GM15510 (cell line): ENCODE measurements around the gene PSTPIP1.

Experiments
- POLR2A ChIP-seq: IDR thresholded peaks from 3 replicates; pipeline ENCODE4 v1.6.1; 2011; ENCODE audit warnings: borderline replicate concordance; ENCODE audit not compliant: insufficient read length; ENCODE audit errors: extremely low read depth

The PSTPIP1 gene

DNA sequence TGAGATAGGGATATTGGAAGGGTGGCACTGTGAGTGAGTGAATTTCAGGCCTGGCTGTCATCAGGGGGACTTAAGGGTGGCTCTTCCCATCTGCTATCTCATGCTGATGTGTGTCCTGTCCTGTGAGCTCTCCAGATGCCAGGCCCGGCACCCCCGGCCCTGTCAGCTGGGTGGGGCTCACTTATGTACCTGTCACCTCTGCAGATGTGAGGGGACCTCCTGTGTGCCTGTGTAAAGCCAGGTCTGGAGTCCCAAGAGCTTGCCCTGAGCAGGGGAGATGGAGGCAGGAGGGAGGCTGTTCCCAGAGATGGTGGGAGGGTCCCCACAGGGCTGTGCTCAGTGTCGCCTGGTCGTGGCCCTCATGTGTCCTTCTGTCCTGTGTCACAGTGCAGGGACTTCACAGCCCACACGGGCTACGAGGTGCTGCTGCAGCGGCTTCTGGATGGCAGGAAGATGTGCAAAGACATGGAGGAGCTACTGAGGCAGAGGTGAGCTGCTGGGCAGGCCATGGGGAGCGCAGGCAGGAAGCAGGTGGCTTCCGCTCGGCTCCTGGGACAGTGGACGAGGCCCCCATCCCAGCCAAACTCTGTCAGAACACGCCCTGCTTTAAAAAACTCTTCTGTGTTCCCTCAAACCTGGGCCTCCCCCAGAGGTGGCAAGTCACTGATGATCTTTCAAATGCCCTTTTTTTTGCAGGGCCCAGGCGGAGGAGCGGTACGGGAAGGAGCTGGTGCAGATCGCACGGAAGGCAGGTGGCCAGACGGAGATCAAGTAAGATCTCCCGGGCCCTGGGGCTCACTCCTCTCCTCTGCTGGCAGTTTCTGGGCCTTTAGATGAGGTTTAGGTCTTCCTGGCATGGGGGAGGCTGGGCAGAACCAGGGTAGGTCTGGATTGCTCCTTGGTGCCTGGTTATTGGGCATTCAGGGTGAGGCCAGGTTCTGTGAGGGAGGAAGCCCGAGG, 23.1 kb downstream of the PSTPIP1 start:
- TF ChIP-seq POLR2A, result no peak

- TF ChIP-seq POLR2A, result no peak
These were observed 24.0 kb downstream of the PSTPIP1 start for GRCh38 chr15:77018796-77019505.

DNA sequence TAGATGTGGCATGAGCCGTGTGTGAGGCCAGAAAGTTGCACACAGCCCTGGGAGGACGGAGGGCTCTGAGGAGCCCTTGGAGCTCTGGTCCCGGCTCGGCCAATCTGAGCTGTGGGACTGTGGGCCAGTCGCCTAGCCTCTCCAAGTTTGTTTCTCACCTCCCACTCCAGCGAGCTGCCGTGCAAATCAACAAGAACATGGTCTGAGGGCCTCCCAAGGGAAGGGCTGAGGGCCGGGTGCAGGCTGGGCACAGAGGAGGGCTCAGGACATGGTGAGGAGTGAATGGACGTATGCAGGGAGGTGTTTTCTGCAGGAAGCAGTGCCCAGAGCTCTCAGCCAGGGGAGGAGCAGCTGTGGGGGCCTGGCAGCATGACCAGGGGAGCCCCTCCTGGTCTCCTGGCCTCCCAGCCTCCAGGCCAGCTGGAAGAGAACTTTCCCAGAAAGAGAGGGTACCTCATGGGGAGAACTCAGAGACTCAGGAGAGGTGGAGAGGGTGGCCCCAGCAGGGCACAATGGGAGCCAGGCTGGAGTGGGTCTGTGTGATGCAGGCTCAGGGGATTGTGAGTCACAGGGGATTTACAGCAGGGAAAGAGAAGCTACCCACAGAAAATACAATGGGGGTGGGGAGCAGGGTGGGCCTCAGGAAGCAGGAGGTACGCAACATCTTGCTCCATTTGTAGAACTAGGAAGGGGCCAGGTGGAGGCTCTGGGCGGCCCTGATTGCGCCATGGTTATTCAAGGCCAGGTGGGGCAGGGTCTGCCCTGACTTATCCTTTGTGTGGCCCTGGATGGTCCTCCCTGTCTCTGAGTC, 24.8 kb downstream of the PSTPIP1 start:
- TF ChIP-seq POLR2A, result no peak

GRCh38 chr15:77020348-77021087, 25.6 kb downstream of the PSTPIP1 start:
- no peak for TF ChIP-seq POLR2A

GRCh38 chr15:77021088-77021481, 26.2 kb downstream of the PSTPIP1 start:
- TF ChIP-seq POLR2A, result no peak

- no peak for TF ChIP-seq POLR2A
These were observed 27.0 kb downstream of the PSTPIP1 start for GRCh38 chr15:77021803-77022381.

GRCh38 chr15:77022646-77023575, 28.0 kb downstream of the PSTPIP1 start:
- TF ChIP-seq POLR2A, result no peak

DNA sequence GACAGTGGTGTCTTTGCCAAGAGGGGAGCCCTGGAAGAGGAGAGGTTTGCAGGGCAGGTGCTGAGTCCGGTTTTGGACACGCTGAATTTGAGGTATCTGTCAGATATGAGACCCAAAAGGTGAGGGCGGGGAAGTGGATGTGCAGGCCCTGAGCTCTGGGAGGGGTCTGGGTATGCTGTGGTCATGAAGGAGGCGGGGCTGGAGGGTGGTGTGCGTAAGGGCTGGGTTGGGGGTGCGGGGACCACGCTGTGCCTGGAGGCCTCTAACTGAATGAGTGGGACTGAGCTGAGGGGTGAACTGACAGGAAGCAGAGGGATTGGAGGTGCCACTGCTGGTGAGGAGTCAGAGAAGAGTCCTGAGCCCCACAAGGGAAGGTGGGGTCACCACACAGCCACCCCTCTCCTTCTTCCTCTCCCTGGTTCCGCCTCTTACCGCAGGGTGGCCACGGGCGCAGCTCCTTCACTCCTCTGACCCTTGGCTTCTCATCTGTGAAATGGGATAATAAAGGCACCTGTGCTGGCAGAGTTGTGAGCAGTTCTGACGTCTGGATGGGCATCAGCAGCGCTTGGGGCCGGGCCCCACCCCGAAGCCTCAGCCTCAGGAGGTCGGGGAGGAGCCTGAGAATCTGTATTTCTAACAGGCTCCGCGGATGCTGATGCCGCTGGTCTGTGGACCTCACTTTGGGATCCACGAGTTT, 28.8 kb downstream of the PSTPIP1 start:
- TF ChIP-seq POLR2A, result no peak

GRCh38 chr15:77024273-77025082, 29.6 kb downstream of the PSTPIP1 start:
- no peak for TF ChIP-seq POLR2A

- no peak for TF ChIP-seq POLR2A
These were observed 30.4 kb downstream of the PSTPIP1 start for GRCh38 chr15:77025083-77025901.
